HCT116 (cell line): ENCODE results near the gene LRRC73. TPM values are rescaled to one million over a fixed set of nuclear protein-coding genes. Genes with fewer than 3 reads are reported as not detected.
"Not testable (repeated sequence)": the region's sequence is repeated elsewhere in the genome, so short reads cannot be mapped to it uniquely, and the experiment has no call there.

Source experiments
- ATAC-seq: fragments of 200-7000 bp; cut with Tn5 transposase; 2 replicates; pipeline ENCODE4 v1.9.1; 2020; ENCODE audit warnings: mild to moderate bottlenecking, moderate library complexity
- BruUV-seq: library from RNA; stranded (reverse); fragments of 400-500 nt; replicated peaks from 2 replicates; lab custom pipeline; 2021; lab: Mats Ljungman, UMichigan
- CTCF ChIA-PET: fragments of 300-600 bp; sonication (Branson Sonifier 250); formaldehyde crosslinking; loops from one replicate; lab custom pipeline; 2021; ENCODE audit warnings: antibody characterized with exemption; lab: Charles Lee
- POLR2A ChIA-PET: fragments of 300-600, 350-600 bp; sonication (Branson Sonifier 250); formaldehyde crosslinking; loops from one replicate; lab custom pipeline; 2021; ENCODE audit warnings: antibody characterized with exemption; lab: Charles Lee
- RAD21 ChIA-PET, 2 experiments: fragments of 300-600 bp; sonication (Branson Sonifier 250); formaldehyde crosslinking; loops; one replicate each; lab custom pipeline; 2023; ENCODE audit warnings: low total read pairs in 2 of 2; ENCODE audit not compliant: uncharacterized antibody in 2 of 2, unreplicated experiment in 2 of 2, low non-redundant PET in 1 of 2; lab: Charles Lee
- DNase-seq: peaks from one replicate; pipeline ENCODE4 v3.0.0-alpha.2; 2010; ENCODE audit warnings: low read depth, low spot score
- H2AFZ ChIP-seq: fragments of 200-600 bp; shearing (Covaris generic), sonication (generic); 2 replicates; pipeline ENCODE4 v1.6.1; 2017; ENCODE audit warnings: low read depth, mixed run types, mixed read lengths, antibody characterized with exemption, low read length; ENCODE audit not compliant: poor library complexity, severe bottlenecking
- H3K27ac ChIP-seq: 2 replicates; pipeline ENCODE4 v1.5.1; 2012; ENCODE audit warnings: low read depth, low read length
- H3K27me3 ChIP-seq: fragments of 200-600 bp; sonication (generic); 2 replicates; pipeline ENCODE4 v1.6.1; 2016; ENCODE audit warnings: mixed run types, low read length, mixed read lengths; ENCODE audit not compliant: insufficient read depth
- H3K36me3 ChIP-seq, 2 experiments: fragments of 200-500 bp in 1 of 2; fragments of 200-600 bp in 1 of 2; sonication (Bioruptor generic) in 1 of 2; sonication (generic) in 1 of 2; 2 replicates each; pipeline versions ENCODE4 v1.5.1 to v1.6.1; 2014 to 2016; ENCODE audit warnings: low read length in 2 of 2, inconsistent platforms in 1 of 2, mixed read lengths in 1 of 2, mixed run types in 1 of 2; ENCODE audit not compliant: insufficient read depth in 2 of 2, control insufficient read depth in 1 of 2
- H3K4me1 ChIP-seq, 2 experiments: fragments of 200-600 bp in 1 of 2; sonication (generic) in 1 of 2; 2 replicates each; pipeline versions ENCODE4 v1.5.1 to v1.6.1; 2012 to 2017; ENCODE audit warnings: low read length in 2 of 2, inconsistent platforms in 1 of 2, mild to moderate bottlenecking in 1 of 2, mixed read lengths in 1 of 2, mixed run types in 1 of 2, moderate library complexity in 1 of 2; ENCODE audit not compliant: insufficient read depth in 2 of 2, control insufficient read depth in 1 of 2
- H3K4me2 ChIP-seq: fragments of 200-600 bp; sonication (generic); 2 replicates; pipeline ENCODE4 v1.6.1; 2017; ENCODE audit warnings: mixed run types, low read length, mixed read lengths
- H3K4me3 ChIP-seq, 2 experiments: fragments of 200-600 bp in 1 of 2; sonication (generic) in 1 of 2; replicated peaks in 1 of 2; 2 replicates each; pipeline ENCODE4 v1.5.1; 2011 to 2016; ENCODE audit warnings: low read length in 2 of 2, control low read depth in 1 of 2, low read depth in 1 of 2, mild to moderate bottlenecking in 1 of 2, mixed read lengths in 1 of 2, mixed run types in 1 of 2
- H3K79me2 ChIP-seq: fragments of 200-600 bp; sonication (generic); 2 replicates; pipeline ENCODE4 v1.6.1; 2017; ENCODE audit warnings: mild to moderate bottlenecking, mixed run types, low read length, moderate library complexity, mixed read lengths; ENCODE audit not compliant: insufficient read depth
- H3K9ac ChIP-seq: fragments of 200-600 bp; sonication (generic); 2 replicates; pipeline ENCODE4 v1.6.1; 2016; ENCODE audit warnings: low read length, mixed read lengths
- H3K9me2 ChIP-seq: fragments of 200-600 bp; sonication (generic), shearing (Covaris generic); 2 replicates; pipeline ENCODE4 v1.6.1; 2017; ENCODE audit warnings: mixed run types, mild to moderate bottlenecking, moderate library complexity; ENCODE audit not compliant: insufficient read depth
- H3K9me3 ChIP-seq, 2 experiments: fragments of 200-500 bp in 1 of 2; fragments of 200-600 bp in 1 of 2; sonication (Bioruptor generic) in 1 of 2; sonication (generic) in 1 of 2; 2 replicates each; pipeline ENCODE4 v1.6.1; 2014 to 2017; ENCODE audit warnings: low read length in 2 of 2, mixed read lengths in 2 of 2, inconsistent platforms in 1 of 2, low read depth in 1 of 2, mild to moderate bottlenecking in 1 of 2, mixed run types in 1 of 2, moderate library complexity in 1 of 2; ENCODE audit not compliant: control insufficient read depth in 1 of 2, insufficient read depth in 1 of 2
- H4K20me1 ChIP-seq: fragments of 200-600 bp; sonication (generic), shearing (Covaris generic); 2 replicates; pipeline ENCODE4 v1.6.1; 2017; ENCODE audit warnings: mixed run types, mild to moderate bottlenecking, moderate library complexity; ENCODE audit not compliant: insufficient read depth
- CEBPB ChIP-seq: IDR thresholded peaks from 2 replicates; pipeline ENCODE4 v1.6.1; 2012; ENCODE audit warnings: low read depth
- EZH2 ChIP-seq: fragments of 200-600 bp; sonication (generic); IDR thresholded peaks from 2 replicates; pipeline ENCODE4 v1.6.1; 2017; ENCODE audit warnings: antibody characterized with exemption, mixed run types
- FOSL1 ChIP-seq: IDR thresholded peaks from 2 replicates; pipeline ENCODE4 v1.6.1; 2012; ENCODE audit warnings: low read depth
- SP1 ChIP-seq: IDR thresholded peaks from 2 replicates; pipeline ENCODE4 v1.6.1; 2012; ENCODE audit warnings: low read depth
- ZFX ChIP-seq: fragments of 450-650 bp; IDR thresholded peaks from 2 replicates; pipeline ENCODE4 v1.6.1; 2017
- intact Hi-C: fragments of 100-400 bp; cut with micrococcal nuclease; formaldehyde crosslinking; loops from 2 replicates; pipeline ENCODE4 v1.10.0; 2022
- total RNA-seq: library from RNA; stranded (reverse); gene quantifications from one replicate; pipeline ENCODE4 v1.2.1, GENCODE V29; 2021; ENCODE audit not compliant: unreplicated experiment
- TF ChIP-seq, protein P1 (sequence below): IDR thresholded peaks from 2 replicates; pipeline ENCODE4 v1.6.1; 2012; ENCODE audit warnings: low read depth
- TF ChIP-seq, protein P2 (sequence below): IDR thresholded peaks from 2 replicates; pipeline ENCODE4 v1.6.1; 2012
- TF ChIP-seq, protein P3 (sequence below): IDR thresholded peaks from 2 replicates; pipeline ENCODE4 v1.6.1; 2011; ENCODE audit warnings: mild to moderate bottlenecking, low read length, moderate library complexity; ENCODE audit not compliant: insufficient replicate concordance; ENCODE audit errors: extremely low read depth

The LRRC73 gene
- total RNA-seq, 1 experiment from 2014 or later: 1.2 TPM

DNA sequence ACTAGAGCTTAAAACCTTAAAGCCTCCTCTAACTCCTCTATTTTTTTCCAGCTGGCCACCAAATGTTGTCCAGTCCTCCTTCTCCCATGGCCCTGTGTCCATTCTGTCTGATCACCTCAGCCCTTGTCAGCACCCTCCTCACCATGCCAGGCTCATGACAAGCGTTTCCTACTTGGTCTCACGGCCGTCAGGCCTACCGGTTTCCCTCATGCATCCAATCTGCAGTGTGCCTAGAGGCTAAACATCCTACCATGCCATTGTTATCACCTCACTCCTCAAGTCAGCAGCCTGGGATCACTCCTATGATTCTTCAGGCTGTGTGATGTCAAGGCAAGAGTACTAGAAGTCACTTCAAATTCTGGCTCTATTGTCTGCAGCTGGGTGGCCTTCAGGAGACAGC lies 42.4 kb downstream of the LRRC73 start (continued):
- TF ChIP-seq, protein P1, sequence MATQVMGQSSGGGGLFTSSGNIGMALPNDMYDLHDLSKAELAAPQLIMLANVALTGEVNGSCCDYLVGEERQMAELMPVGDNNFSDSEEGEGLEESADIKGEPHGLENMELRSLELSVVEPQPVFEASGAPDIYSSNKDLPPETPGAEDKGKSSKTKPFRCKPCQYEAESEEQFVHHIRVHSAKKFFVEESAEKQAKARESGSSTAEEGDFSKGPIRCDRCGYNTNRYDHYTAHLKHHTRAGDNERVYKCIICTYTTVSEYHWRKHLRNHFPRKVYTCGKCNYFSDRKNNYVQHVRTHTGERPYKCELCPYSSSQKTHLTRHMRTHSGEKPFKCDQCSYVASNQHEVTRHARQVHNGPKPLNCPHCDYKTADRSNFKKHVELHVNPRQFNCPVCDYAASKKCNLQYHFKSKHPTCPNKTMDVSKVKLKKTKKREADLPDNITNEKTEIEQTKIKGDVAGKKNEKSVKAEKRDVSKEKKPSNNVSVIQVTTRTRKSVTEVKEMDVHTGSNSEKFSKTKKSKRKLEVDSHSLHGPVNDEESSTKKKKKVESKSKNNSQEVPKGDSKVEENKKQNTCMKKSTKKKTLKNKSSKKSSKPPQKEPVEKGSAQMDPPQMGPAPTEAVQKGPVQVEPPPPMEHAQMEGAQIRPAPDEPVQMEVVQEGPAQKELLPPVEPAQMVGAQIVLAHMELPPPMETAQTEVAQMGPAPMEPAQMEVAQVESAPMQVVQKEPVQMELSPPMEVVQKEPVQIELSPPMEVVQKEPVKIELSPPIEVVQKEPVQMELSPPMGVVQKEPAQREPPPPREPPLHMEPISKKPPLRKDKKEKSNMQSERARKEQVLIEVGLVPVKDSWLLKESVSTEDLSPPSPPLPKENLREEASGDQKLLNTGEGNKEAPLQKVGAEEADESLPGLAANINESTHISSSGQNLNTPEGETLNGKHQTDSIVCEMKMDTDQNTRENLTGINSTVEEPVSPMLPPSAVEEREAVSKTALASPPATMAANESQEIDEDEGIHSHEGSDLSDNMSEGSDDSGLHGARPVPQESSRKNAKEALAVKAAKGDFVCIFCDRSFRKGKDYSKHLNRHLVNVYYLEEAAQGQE: no peak
- TF ChIP-seq EZH2: no peak

DNA sequence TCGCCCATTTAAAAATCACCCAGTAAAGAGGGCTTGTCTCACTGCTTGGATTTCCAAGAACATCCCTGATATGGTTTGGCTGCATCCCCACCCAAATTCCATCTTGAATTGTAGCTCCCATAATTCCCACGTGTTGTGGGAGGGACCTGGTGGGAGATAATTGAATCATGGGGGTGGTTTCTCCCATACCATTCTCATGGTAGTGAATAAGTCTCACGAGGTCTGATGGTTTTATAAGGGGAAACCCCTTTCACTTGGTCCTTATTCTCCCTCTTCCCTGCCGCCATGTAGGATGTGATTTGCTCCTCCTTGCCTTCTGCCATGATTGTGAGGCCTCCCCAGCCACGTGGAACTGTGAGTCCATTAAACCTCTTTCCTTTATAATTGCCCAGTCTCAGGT lies 42.9 kb downstream of the LRRC73 start:
- BruUV-seq, POLR2A ChIA-PET, H4K20me1 ChIP-seq, H3K4me3 ChIP-seq, H2AFZ ChIP-seq, H3K27me3 ChIP-seq, H3K9me3 ChIP-seq, DNase-seq, H3K27ac ChIP-seq, H3K9ac ChIP-seq, CTCF ChIA-PET, H3K9me2 ChIP-seq, H3K79me2 ChIP-seq, ATAC-seq, intact Hi-C loops, H3K4me2 ChIP-seq, H3K36me3 ChIP-seq: not testable (repeated sequence)
- peaks cover 18 to 21% of the 10 kb centered on the region in 2 experiments for H3K4me1 ChIP-seq
- RAD21 ChIA-PET: interaction anchor here in 1 of 2 experiments (0.6 kb wide), 1 partner anchor 10 kb away, joined by 3 read pairs; no protein-coding TSS in a partner anchor

DNA sequence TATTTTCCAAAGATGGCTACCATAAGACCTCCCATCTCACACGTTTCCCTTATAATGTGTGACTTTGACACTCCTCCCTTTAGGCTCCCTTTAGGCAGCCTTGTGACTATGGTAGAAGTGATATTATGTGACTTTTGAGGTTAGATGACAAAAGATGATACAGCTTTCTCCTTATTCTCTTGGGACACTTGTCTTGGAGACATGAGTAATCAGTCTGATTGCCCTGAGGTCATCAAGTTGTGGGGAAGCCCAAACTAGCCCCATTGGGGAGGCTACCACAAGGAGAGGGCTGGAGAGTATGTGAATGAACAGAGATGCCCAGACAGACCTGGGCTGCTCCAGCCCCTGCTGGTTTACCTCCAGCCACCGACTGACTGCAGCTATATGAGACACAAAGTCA lies 44.2 kb downstream of the LRRC73 start:
- no peak overlapping the region for H2AFZ ChIP-seq
- H3K4me1 ChIP-seq: peaks cover 9 to 12% of the 10 kb centered on the region in 2 experiments
- intact Hi-C loops: no loop called here
- CTCF ChIA-PET: no interaction called here
- no peak overlapping the region for H3K27ac ChIP-seq
- H3K36me3 ChIP-seq: no peaks in the 10 kb centered on the region
- no peaks in the 10 kb centered on the region for H3K79me2 ChIP-seq
- RAD21 ChIA-PET: no interaction called here
- DNase-seq: no peak
- ATAC-seq: no peak
- H3K9ac ChIP-seq: no peak overlapping the region
- BruUV-seq: no TSS peak
- H3K4me3 ChIP-seq: no peak overlapping the region
- no peaks in the 10 kb centered on the region for H3K9me2 ChIP-seq
- no peaks in the 10 kb centered on the region for H3K27me3 ChIP-seq
- H3K4me2 ChIP-seq: no peak overlapping the region
- H3K9me3 ChIP-seq: no peaks in the 10 kb centered on the region
- H4K20me1 ChIP-seq: no peaks in the 10 kb centered on the region
- POLR2A ChIA-PET: no interaction called here
- TF ChIP-seq, protein P2, sequence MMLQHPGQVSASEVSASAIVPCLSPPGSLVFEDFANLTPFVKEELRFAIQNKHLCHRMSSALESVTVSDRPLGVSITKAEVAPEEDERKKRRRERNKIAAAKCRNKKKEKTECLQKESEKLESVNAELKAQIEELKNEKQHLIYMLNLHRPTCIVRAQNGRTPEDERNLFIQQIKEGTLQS: no peak
- TF ChIP-seq CEBPB: no peak
- TF ChIP-seq, protein P3, sequence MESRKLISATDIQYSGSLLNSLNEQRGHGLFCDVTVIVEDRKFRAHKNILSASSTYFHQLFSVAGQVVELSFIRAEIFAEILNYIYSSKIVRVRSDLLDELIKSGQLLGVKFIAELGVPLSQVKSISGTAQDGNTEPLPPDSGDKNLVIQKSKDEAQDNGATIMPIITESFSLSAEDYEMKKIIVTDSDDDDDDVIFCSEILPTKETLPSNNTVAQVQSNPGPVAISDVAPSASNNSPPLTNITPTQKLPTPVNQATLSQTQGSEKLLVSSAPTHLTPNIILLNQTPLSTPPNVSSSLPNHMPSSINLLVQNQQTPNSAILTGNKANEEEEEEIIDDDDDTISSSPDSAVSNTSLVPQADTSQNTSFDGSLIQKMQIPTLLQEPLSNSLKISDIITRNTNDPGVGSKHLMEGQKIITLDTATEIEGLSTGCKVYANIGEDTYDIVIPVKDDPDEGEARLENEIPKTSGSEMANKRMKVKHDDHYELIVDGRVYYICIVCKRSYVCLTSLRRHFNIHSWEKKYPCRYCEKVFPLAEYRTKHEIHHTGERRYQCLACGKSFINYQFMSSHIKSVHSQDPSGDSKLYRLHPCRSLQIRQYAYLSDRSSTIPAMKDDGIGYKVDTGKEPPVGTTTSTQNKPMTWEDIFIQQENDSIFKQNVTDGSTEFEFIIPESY: no peak
- TF ChIP-seq, protein P1: no peak
- no peak for TF ChIP-seq FOSL1
- no peak for TF ChIP-seq ZFX
- no peak for TF ChIP-seq SP1
